Loucy (cell line): Measurements from ENCODE around the gene ABT1.
A peak's percentile ranks its signal among the peaks of the same experiment; 100 is the strongest.

Source experiments
- H2AFZ ChIP-seq: fragments of 200-600 bp; sonication (generic); 2 replicates; pipeline ENCODE4 v1.6.0; 2016; ENCODE audit warnings: antibody characterized with exemption, mild to moderate bottlenecking, low read length, moderate library complexity
- H3F3A ChIP-seq: fragments of 200-600 bp; 2 replicates; pipeline ENCODE4 v1.6.0; 2016; ENCODE audit warnings: antibody characterized with exemption, low read depth, mild to moderate bottlenecking
- H3K27me3 ChIP-seq: fragments of 200-600 bp; sonication (generic); 2 replicates; pipeline ENCODE4 v1.6.1; 2014; ENCODE audit warnings: low read length, mild to moderate bottlenecking; ENCODE audit not compliant: insufficient read depth, poor library complexity, severe bottlenecking
- H3K36me3 ChIP-seq: fragments of 200-600 bp; sonication (generic); 2 replicates; pipeline ENCODE4 v1.6.1; 2016; ENCODE audit warnings: low read length; ENCODE audit not compliant: insufficient read depth
- H3K4me1 ChIP-seq: fragments of 200-600 bp; sonication (generic); 2 replicates; pipeline ENCODE4 v1.5.1; 2014; ENCODE audit warnings: low read length, mild to moderate bottlenecking; ENCODE audit not compliant: insufficient read depth, poor library complexity, severe bottlenecking
- H3K4me2 ChIP-seq: fragments of 200-600 bp; sonication (generic); 2 replicates; pipeline ENCODE4 v1.6.0; 2014; ENCODE audit warnings: antibody characterized with exemption, low read length, low read depth, mild to moderate bottlenecking; ENCODE audit not compliant: poor library complexity, severe bottlenecking
- H3K4me3 ChIP-seq: fragments of 200-600 bp; sonication (generic); 2 replicates; pipeline ENCODE4 v1.5.1; 2014; ENCODE audit warnings: low read length, mild to moderate bottlenecking, mixed read lengths; ENCODE audit not compliant: poor library complexity, severe bottlenecking
- H3K79me2 ChIP-seq: fragments of 200-600 bp; sonication (generic); 2 replicates; pipeline ENCODE4 v1.6.1; 2014; ENCODE audit warnings: low read length; ENCODE audit not compliant: insufficient read depth
- H3K9ac ChIP-seq: fragments of 200-600 bp; sonication (generic); 2 replicates; pipeline ENCODE4 v1.6.0; 2014; ENCODE audit warnings: mild to moderate bottlenecking, low read depth, low read length, moderate library complexity; ENCODE audit not compliant: poor library complexity, severe bottlenecking
- H3K9me2 ChIP-seq: fragments of 200-600 bp; sonication (generic); replicated peaks from 2 replicates; pipeline ENCODE4 v1.6.1; 2016; ENCODE audit warnings: low read depth, low read length, mixed read lengths
- H3K9me3 ChIP-seq: fragments of 200-600 bp; sonication (generic); 2 replicates; pipeline ENCODE4 v1.6.1; 2014; ENCODE audit warnings: mild to moderate bottlenecking, antibody characterized with exemption, low read length, low read depth; ENCODE audit not compliant: insufficient read depth
- H4K20me1 ChIP-seq: fragments of 200-600 bp; sonication (generic); 2 replicates; pipeline ENCODE4 v1.6.0; 2014; ENCODE audit warnings: antibody characterized with exemption, low read length, mild to moderate bottlenecking; ENCODE audit not compliant: insufficient read depth, poor library complexity, severe bottlenecking
- EZH2phosphoT487 ChIP-seq: fragments of 200-600 bp; IDR thresholded peaks from 2 replicates; pipeline ENCODE4 v1.6.1; 2018; ENCODE audit warnings: antibody characterized with exemption, mild to moderate bottlenecking, moderate library complexity, borderline replicate concordance
- TF ChIP-seq, protein P1 (sequence below): fragments of 200-600 bp; sonication (generic); conservative IDR thresholded peaks from 2 replicates; pipeline ENCODE4 v1.5.1; 2014; ENCODE audit warnings: mild to moderate bottlenecking, antibody characterized with exemption, low read length

The ABT1 gene

DNA sequence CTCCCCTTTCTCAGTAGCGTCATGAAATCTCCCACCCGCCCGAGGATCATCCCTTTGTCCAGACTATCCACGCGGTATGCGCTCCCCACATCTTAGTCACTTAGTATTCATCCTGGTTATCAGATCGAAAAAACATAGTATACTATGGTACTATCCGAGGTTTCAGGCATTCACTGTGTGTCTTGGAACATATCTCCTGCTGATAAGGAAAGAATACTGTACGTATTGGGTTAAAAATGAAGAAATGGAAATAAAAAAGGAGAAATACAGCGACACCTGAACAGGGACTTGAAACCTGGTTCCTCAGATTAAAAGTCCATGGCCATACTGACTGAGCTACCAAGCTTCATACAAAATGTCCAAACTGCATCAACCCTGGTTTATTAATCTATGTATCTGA, 44.5 kb upstream of the ABT1 start:
- Histone ChIP-seq H3K79me2 (no peaks in the 10 kb centered on the region), H3K4me1 (peaks cover 12% of the 10 kb centered on the region), H3K4me2 (peak overlapping the region; percentile 96), H3F3A (peaks cover 7% of the 10 kb centered on the region), H2AFZ (peak overlapping the region; percentile 98; the same call in 1 of the 2 replicates), H3K9ac (peak overlapping the region; percentile 88), H3K27me3 (no peaks in the 10 kb centered on the region), H3K36me3 (no peaks in the 10 kb centered on the region), H4K20me1 (no peaks in the 10 kb centered on the region), H3K9me3 (no peaks in the 10 kb centered on the region), H3K9me2 (no peaks in the 10 kb centered on the region), H3K4me3 (peak overlapping the region; percentile 83)
- TF ChIP-seq EZH2phosphoT487, result no peak

DNA sequence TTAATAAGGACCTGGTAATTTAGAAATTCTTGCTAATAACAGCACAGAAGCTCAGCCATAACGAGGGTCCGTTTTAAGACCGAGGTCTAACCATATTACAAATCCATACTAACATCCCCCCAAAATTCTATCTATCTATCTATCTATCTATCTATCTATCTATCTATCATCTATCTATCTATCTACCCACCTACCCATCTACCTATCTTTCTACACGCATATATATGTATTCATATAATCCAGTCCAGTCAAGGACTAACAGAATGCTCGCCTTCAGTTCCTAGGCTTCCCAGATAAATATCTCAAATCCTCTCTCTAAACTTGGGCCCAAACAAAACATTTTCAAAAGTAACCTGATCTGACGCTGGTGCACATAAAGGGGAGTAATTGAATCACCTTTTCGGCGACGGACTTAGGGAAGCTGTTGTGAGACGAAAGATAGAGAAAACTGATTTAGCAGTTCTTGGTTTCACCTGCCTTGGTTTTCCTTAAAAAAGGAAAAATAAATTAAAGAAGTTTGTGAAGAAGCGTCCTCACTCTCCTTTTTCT, 44.0 kb upstream of the ABT1 start:
- Histone ChIP-seq H3K36me3 (no peaks in the 10 kb centered on the region), H3K4me1 (peaks cover 12% of the 10 kb centered on the region), H3F3A (peaks cover 7% of the 10 kb centered on the region), H3K4me3 (peak overlapping the region; percentile 83), H3K27me3 (no peaks in the 10 kb centered on the region), H4K20me1 (no peaks in the 10 kb centered on the region), H3K79me2 (no peaks in the 10 kb centered on the region), H3K9ac (peak overlapping the region; percentile 88), H2AFZ (peak overlapping the region; percentile 98), H3K4me2 (peak overlapping the region; percentile 96), H3K9me2 (no peaks in the 10 kb centered on the region), H3K9me3 (no peaks in the 10 kb centered on the region)
- TF ChIP-seq, protein P1, sequence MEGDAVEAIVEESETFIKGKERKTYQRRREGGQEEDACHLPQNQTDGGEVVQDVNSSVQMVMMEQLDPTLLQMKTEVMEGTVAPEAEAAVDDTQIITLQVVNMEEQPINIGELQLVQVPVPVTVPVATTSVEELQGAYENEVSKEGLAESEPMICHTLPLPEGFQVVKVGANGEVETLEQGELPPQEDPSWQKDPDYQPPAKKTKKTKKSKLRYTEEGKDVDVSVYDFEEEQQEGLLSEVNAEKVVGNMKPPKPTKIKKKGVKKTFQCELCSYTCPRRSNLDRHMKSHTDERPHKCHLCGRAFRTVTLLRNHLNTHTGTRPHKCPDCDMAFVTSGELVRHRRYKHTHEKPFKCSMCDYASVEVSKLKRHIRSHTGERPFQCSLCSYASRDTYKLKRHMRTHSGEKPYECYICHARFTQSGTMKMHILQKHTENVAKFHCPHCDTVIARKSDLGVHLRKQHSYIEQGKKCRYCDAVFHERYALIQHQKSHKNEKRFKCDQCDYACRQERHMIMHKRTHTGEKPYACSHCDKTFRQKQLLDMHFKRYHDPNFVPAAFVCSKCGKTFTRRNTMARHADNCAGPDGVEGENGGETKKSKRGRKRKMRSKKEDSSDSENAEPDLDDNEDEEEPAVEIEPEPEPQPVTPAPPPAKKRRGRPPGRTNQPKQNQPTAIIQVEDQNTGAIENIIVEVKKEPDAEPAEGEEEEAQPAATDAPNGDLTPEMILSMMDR, result no peak
- no peak for TF ChIP-seq EZH2phosphoT487

DNA sequence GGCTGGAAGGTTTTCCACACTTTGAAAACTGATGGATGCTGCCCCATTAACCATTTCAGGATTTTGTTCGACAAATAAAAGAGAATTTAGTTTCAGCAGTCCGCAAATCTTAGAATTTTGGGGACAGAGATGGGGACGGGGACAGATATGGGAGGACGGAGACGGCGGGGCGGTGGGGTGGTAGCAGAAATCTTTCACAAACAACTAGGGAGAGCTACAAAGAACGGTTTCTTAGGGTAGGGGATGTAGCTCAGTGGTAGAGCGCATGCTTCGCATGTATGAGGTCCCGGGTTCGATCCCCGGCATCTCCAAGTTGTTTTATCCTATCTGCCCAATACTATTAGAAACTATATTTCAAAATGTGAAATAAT, 43.5 kb upstream of the ABT1 start:
- H3K4me1 ChIP-seq, result peaks cover 12% of the 10 kb centered on the region
- peak overlapping the region; percentile 98 for H2AFZ ChIP-seq
- peak overlapping the region; percentile 88 for H3K9ac ChIP-seq
- no peaks in the 10 kb centered on the region for H3K36me3 ChIP-seq
- H3K27me3 ChIP-seq, result no peaks in the 10 kb centered on the region
- no peaks in the 10 kb centered on the region for H3K9me3 ChIP-seq
- peak overlapping the region; percentile 96 for H3K4me2 ChIP-seq
- no peaks in the 10 kb centered on the region for H3K9me2 ChIP-seq
- no peaks in the 10 kb centered on the region for H3K79me2 ChIP-seq
- no peaks in the 10 kb centered on the region for H4K20me1 ChIP-seq
- H3K4me3 ChIP-seq, result peak overlapping the region; percentile 83
- peaks cover 7% of the 10 kb centered on the region for H3F3A ChIP-seq
- no peak for TF ChIP-seq EZH2phosphoT487
- TF ChIP-seq, protein P1, result no peak
